HepG2 (cell line): ENCODE data around the gene FGF14. TPM values are rescaled to one million over a fixed set of nuclear protein-coding genes. Genes with fewer than 3 reads are reported as not detected.

ENCODE experiments used
- ATAC-seq: fragments of 200-7000 bp; cut with Tn5 transposase; 3 replicates; pipeline ENCODE4 v1.9.1; 2020; ENCODE audit warnings: mild to moderate bottlenecking, moderate library complexity
- BruUV-seq: library from RNA; stranded (reverse); fragments of 400-500 nt; replicated peaks from 2 replicates; lab custom pipeline; 2021; lab: Mats Ljungman, UMichigan
- CTCF ChIA-PET: fragments of 300-600 bp; formaldehyde crosslinking; extraction: SDS; loops from one replicate; lab custom pipeline; 2021; ENCODE audit warnings: low total read pairs, inconsistent platforms, low intra/inter-chr PET ratio; lab: Yijun Ruan, JAX
- POLR2A ChIA-PET: fragments of 350-600 bp; sonication (Branson Sonifier 250); formaldehyde crosslinking; loops from one replicate; lab custom pipeline; 2020; ENCODE audit warnings: antibody characterized with exemption, inconsistent platforms; lab: Yijun Ruan, JAX
- DNase-seq: peaks from one replicate; pipeline ENCODE4 v3.0.0-alpha.2; 2015; ENCODE audit warnings: low spot score
- FAIRE-seq: peaks from 3 replicates; lab custom pipeline; 2011; peaks lifted over from hg19 to GRCh38; lab: Jason Lieb, UNC
- H2AFZ ChIP-seq: one replicate; pipeline ENCODE4 v1.6.1; 2011; ENCODE audit warnings: low read length, inconsistent platforms
- H3K27ac ChIP-seq: fragments of 300-600 bp; 3 replicates; pipeline ENCODE4 v1.8.0; 2011; ENCODE audit warnings: mixed run types, mild to moderate bottlenecking, mixed read lengths, low read length, inconsistent platforms; ENCODE audit not compliant: insufficient read depth; ENCODE audit errors: extremely low read length
- H3K27me3 ChIP-seq, 2 experiments: fragments of 200-600 bp in 1 of 2; 2 replicates in 1 of 2; 3 replicates in 1 of 2; pipeline versions ENCODE4 v1.6.0 to v1.8.0; 2011; ENCODE audit warnings: low read length in 2 of 2, mild to moderate bottlenecking in 2 of 2, moderate library complexity in 2 of 2, inconsistent platforms in 1 of 2; ENCODE audit not compliant: insufficient read depth in 2 of 2, control insufficient read depth in 1 of 2
- H3K36me3 ChIP-seq, 2 experiments: fragments of 200-600 bp in 1 of 2; replicated peaks in 1 of 2; 2 replicates in 1 of 2; 3 replicates in 1 of 2; pipeline versions ENCODE4 v1.5.1 to v1.8.0; 2011; ENCODE audit warnings: low read length in 2 of 2, inconsistent platforms in 1 of 2; ENCODE audit not compliant: insufficient read depth in 2 of 2, control insufficient read depth in 1 of 2
- H3K4me1 ChIP-seq: 2 replicates; pipeline ENCODE4 v1.5.1; 2012; ENCODE audit warnings: low read length, inconsistent platforms; ENCODE audit not compliant: insufficient read depth
- H3K4me2 ChIP-seq: 2 replicates; pipeline ENCODE4 v1.6.0; 2011; ENCODE audit warnings: low read depth, low read length, inconsistent platforms
- H3K4me3 ChIP-seq, 3 experiments: fragments of 200-600 bp in 1 of 3; sonication (generic), shearing (Covaris generic) in 1 of 3; replicated peaks in 1 of 3; 2 replicates each; pipeline ENCODE4 v1.5.1; 2011 to 2016; ENCODE audit warnings: low read length in 3 of 3, inconsistent platforms in 2 of 3, low read depth in 2 of 3, mild to moderate bottlenecking in 2 of 3, control low read depth in 1 of 3, mixed read lengths in 1 of 3; ENCODE audit not compliant: insufficient read depth in 1 of 3
- H3K79me2 ChIP-seq: one replicate; pipeline ENCODE4 v1.6.1; 2011; ENCODE audit warnings: low read length, inconsistent platforms; ENCODE audit not compliant: insufficient read depth
- H3K9ac ChIP-seq: 2 replicates; pipeline ENCODE4 v1.6.0; 2011; ENCODE audit warnings: mild to moderate bottlenecking, low read depth, low read length, inconsistent platforms; ENCODE audit not compliant: insufficient read depth
- H3K9me3 ChIP-seq: 2 replicates; pipeline ENCODE4 v1.5.1; 2012; ENCODE audit warnings: mild to moderate bottlenecking, low read length
- H4K20me1 ChIP-seq: 2 replicates; pipeline ENCODE4 v1.6.0; 2011; ENCODE audit warnings: inconsistent platforms, mild to moderate bottlenecking, low read length, moderate library complexity; ENCODE audit not compliant: insufficient read depth
- ARNT ChIP-seq: fragments of 450-650 bp; IDR thresholded peaks from 2 replicates; pipeline ENCODE4 v1.6.1; 2017
- ATRX ChIP-seq: sonication (generic); formaldehyde crosslinking; IDR thresholded peaks from 2 replicates; pipeline ENCODE4 v1.4.0; 2020; ENCODE audit warnings: missing genetic modification reagents, borderline replicate concordance
- BRCA1 ChIP-seq: sonication (generic); formaldehyde crosslinking; IDR thresholded peaks from 2 replicates; pipeline ENCODE4 v1.4.0; 2020; ENCODE audit warnings: missing genetic modification reagents
- ELF1 ChIP-seq: sonication (generic); formaldehyde crosslinking; IDR thresholded peaks from 2 replicates; pipeline ENCODE4 v1.4.0; 2020; ENCODE audit warnings: missing genetic modification reagents
- GTF3A ChIP-seq: sonication (generic); formaldehyde crosslinking; conservative IDR thresholded peaks from 2 replicates; pipeline ENCODE4 v1.4.0; 2020; ENCODE audit warnings: mild to moderate bottlenecking, missing genetic modification reagents
- KDM6A ChIP-seq: IDR thresholded peaks from 2 replicates; pipeline ENCODE4 v1.6.1; 2016; ENCODE audit warnings: low read depth
- RFXAP ChIP-seq: sonication (generic); formaldehyde crosslinking; IDR thresholded peaks from 2 replicates; pipeline ENCODE4 v1.4.0; 2020; ENCODE audit warnings: missing genetic modification reagents, borderline replicate concordance
- SMAD9 ChIP-seq: sonication (generic); formaldehyde crosslinking; IDR thresholded peaks from 2 replicates; pipeline ENCODE4 v1.5.1; 2020; ENCODE audit warnings: mild to moderate bottlenecking, missing genetic modification reagents
- SP1 ChIP-seq, 2 experiments: fragments of 450-650 bp in 1 of 2; sonication (generic) in 1 of 2; formaldehyde crosslinking in 1 of 2; IDR thresholded peaks; 2 replicates each; pipeline versions ENCODE4 v1.4.0 to v1.6.1; 2016 to 2020; ENCODE audit warnings: missing genetic modification reagents in 1 of 2
- WIZ ChIP-seq: sonication (generic); formaldehyde crosslinking; IDR thresholded peaks from 2 replicates; pipeline ENCODE4 v1.5.1; 2020; ENCODE audit warnings: mild to moderate bottlenecking, missing genetic modification reagents
- ZNF629 ChIP-seq: sonication (generic); formaldehyde crosslinking; conservative IDR thresholded peaks from 2 replicates; pipeline ENCODE4 v1.5.0; 2020; ENCODE audit warnings: missing genetic modification reagents
- ZNF775 ChIP-seq: sonication (generic); formaldehyde crosslinking; IDR thresholded peaks from 2 replicates; pipeline ENCODE4 v1.4.0; 2020; ENCODE audit warnings: missing genetic modification reagents, mild to moderate bottlenecking, moderate library complexity, borderline replicate concordance
- WGBS: methylation state at CpG from one replicate; pipeline ENCODE4 v1.1.6; 2017; ENCODE audit warnings: low lambda C conversion rate; 5-methylcytosine and 5-hydroxymethylcytosine counted together
- in situ Hi-C: cut with HindIII; loops from 2 replicates; pipeline ENCODE4 v1.10.0; 2017; ENCODE audit warnings: low pct_unique_long_range_greater_than_20kb; ENCODE audit not compliant: extremely low pct_ligation_motif_present
- intact Hi-C: fragments of 100-400 bp; cut with micrococcal nuclease; formaldehyde crosslinking; loops from one replicate; pipeline ENCODE4 v1.10.0; 2022; ENCODE audit not compliant: unreplicated experiment
- polyA plus RNA-seq, 8 experiments: library from polyadenylated mRNA; depleted of rRNA in 3 of 8; stranded (reverse) in 7 of 8; unstranded in 1 of 8; fragments of >200 nt; fragmentation: Illumina TruSeq in 4 of 8; extraction: Trizol in 4 of 8; gene quantifications; 2 replicates each; pipeline versions ENCODE4 v1.2.1 to v1.2.3, GENCODE V29; 2011 to 2016; ENCODE audit warnings: low read depth in 4 of 8, missing spikeins in 1 of 8, mixed read lengths in 1 of 8; ENCODE audit not compliant: insufficient read depth in 1 of 8
- total RNA-seq, 5 experiments: library from RNA; depleted of rRNA; stranded (reverse); fragments of >200 nt; fragmentation: Illumina TruSeq; extraction: Trizol; gene quantifications; 2 replicates each; pipeline ENCODE4 v1.2.3, GENCODE V29; 2016; ENCODE audit warnings: low read depth in 1 of 5
- TF ChIP-seq, protein P1 (sequence below): sonication (generic); formaldehyde crosslinking; IDR thresholded peaks from 2 replicates; pipeline ENCODE4; 2020; ENCODE audit warnings: missing genetic modification reagents, mild to moderate bottlenecking, borderline replicate concordance
- TF ChIP-seq, protein P2 (sequence below): sonication (generic); formaldehyde crosslinking; conservative IDR thresholded peaks from 2 replicates; pipeline ENCODE4 v1.8.0; 2022; ENCODE audit warnings: low read depth, missing genetic modification reagents
- TF ChIP-seq, protein P3 (sequence below): sonication (generic); formaldehyde crosslinking; IDR thresholded peaks from 2 replicates; pipeline ENCODE4 v1.5.1; 2020; ENCODE audit warnings: mild to moderate bottlenecking, missing genetic modification reagents
- TF ChIP-seq, protein P4 (sequence below): sonication (generic); formaldehyde crosslinking; IDR thresholded peaks from 2 replicates; pipeline ENCODE4 v1.4.0; 2020; ENCODE audit warnings: mild to moderate bottlenecking, missing genetic modification reagents

The FGF14 gene
- total and polyA plus RNA-seq, 2 of the 13 experiments (the other 11 are each of a cell fraction or from before 2014, with no cell fraction given): not detected

DNA sequence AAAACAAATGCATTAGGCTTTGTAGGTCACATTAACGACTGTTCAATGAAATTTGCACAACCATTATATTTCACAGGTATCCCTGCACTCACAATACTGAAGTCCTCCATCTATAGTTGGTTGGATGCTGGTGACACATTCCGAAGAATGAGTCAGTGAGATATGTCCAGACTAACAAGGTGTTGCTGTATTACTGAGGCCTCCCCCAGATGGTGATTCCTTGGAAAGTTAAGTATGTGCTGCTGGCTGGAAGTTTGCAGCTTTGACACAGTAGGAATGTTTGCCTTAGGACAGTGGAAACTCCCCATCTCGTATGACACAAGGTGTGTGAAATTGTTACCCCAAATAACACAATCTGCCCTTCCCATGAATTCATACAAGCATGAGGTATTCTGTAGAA, 46.6 kb downstream of the FGF14 start:
- H3K9me3 ChIP-seq: no peaks in the 10 kb centered on the region
- ChIA-PET POLR2A (no interaction called here), CTCF (no interaction called here)
- intact Hi-C loops (no loop called here), in situ Hi-C loops (no loop called here)
- H4K20me1 ChIP-seq: no peaks in the 10 kb centered on the region
- no peaks in the 10 kb centered on the region for H3K79me2 ChIP-seq
- H3K36me3 ChIP-seq: no peaks in the 10 kb centered on the region
- no peak overlapping the region for H3K4me2 ChIP-seq
- no peak for DNase-seq
- 21% methylated on average over 3 of the region's 3 CpGs for WGBS
- H3K4me1 ChIP-seq: no peaks in the 10 kb centered on the region
- BruUV-seq: no TSS peak
- H3K27ac ChIP-seq: no peak overlapping the region
- no peaks in the 10 kb centered on the region for H3K27me3 ChIP-seq
- no peak overlapping the region for H3K9ac ChIP-seq
- H2AFZ ChIP-seq: no peak overlapping the region
- no peak overlapping the region for H3K4me3 ChIP-seq
- TF ChIP-seq, protein P1, sequence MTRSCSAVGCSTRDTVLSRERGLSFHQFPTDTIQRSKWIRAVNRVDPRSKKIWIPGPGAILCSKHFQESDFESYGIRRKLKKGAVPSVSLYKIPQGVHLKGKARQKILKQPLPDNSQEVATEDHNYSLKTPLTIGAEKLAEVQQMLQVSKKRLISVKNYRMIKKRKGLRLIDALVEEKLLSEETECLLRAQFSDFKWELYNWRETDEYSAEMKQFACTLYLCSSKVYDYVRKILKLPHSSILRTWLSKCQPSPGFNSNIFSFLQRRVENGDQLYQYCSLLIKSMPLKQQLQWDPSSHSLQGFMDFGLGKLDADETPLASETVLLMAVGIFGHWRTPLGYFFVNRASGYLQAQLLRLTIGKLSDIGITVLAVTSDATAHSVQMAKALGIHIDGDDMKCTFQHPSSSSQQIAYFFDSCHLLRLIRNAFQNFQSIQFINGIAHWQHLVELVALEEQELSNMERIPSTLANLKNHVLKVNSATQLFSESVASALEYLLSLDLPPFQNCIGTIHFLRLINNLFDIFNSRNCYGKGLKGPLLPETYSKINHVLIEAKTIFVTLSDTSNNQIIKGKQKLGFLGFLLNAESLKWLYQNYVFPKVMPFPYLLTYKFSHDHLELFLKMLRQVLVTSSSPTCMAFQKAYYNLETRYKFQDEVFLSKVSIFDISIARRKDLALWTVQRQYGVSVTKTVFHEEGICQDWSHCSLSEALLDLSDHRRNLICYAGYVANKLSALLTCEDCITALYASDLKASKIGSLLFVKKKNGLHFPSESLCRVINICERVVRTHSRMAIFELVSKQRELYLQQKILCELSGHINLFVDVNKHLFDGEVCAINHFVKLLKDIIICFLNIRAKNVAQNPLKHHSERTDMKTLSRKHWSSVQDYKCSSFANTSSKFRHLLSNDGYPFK: no peak
- TF ChIP-seq ZNF629 (no peak), SMAD9 (no peak), ZNF775 (CRISPR knock-in tag) (no peak), SP1 (IDR thresholded peaks at IDR 0.05) (no peak), SP1 (CRISPR knock-in tag; IDR thresholded peaks at IDR 0.05) (no peak), BRCA1 (CRISPR knock-in tag) (no peak), WIZ (CRISPR knock-in tag) (no peak), ELF1 (CRISPR knock-in tag) (no peak), KDM6A (CRISPR knock-in tag) (no peak), GTF3A (CRISPR knock-in tag) (no peak), ATRX (CRISPR knock-in tag) (no peak), ARNT (no peak), RFXAP (CRISPR knock-in tag) (no peak)
- TF ChIP-seq, protein P2, sequence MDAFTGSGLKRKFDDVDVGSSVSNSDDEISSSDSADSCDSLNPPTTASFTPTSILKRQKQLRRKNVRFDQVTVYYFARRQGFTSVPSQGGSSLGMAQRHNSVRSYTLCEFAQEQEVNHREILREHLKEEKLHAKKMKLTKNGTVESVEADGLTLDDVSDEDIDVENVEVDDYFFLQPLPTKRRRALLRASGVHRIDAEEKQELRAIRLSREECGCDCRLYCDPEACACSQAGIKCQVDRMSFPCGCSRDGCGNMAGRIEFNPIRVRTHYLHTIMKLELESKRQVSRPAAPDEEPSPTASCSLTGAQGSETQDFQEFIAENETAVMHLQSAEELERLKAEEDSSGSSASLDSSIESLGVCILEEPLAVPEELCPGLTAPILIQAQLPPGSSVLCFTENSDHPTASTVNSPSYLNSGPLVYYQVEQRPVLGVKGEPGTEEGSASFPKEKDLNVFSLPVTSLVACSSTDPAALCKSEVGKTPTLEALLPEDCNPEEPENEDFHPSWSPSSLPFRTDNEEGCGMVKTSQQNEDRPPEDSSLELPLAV (CRISPR knock-in tag): no peak
- TF ChIP-seq, protein P3, sequence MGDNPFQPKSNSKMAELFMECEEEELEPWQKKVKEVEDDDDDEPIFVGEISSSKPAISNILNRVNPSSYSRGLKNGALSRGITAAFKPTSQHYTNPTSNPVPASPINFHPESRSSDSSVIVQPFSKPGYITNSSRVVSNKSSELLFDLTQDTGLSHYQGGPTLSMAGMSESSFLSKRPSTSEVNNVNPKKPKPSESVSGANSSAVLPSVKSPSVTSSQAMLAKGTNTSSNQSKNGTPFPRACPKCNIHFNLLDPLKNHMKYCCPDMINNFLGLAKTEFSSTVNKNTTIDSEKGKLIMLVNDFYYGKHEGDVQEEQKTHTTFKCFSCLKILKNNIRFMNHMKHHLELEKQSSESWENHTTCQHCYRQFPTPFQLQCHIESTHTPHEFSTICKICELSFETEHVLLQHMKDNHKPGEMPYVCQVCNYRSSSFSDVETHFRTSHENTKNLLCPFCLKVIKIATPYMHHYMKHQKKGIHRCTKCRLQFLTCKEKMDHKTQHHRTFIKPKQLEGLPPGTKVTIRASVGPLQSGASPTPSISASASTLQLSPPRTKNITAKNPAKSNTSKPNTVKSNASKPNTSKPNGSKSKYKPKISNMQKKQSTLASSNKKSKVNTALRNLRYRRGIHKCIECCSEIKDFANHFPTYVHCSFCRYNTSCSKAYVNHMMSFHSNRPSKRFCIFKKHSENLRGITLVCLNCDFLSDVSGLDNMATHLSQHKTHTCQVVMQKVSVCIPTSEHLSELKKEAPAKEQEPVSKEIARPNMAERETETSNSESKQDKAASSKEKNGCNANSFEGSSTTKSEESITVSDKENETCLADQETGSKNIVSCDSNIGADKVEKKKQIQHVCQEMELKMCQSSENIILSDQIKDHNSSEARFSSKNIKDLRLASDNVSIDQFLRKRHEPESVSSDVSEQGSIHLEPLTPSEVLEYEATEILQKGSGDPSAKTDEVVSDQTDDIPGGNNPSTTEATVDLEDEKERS (CRISPR knock-in tag): no peak
- TF ChIP-seq, protein P4, sequence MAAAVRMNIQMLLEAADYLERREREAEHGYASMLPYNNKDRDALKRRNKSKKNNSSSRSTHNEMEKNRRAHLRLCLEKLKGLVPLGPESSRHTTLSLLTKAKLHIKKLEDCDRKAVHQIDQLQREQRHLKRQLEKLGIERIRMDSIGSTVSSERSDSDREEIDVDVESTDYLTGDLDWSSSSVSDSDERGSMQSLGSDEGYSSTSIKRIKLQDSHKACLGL: no peak
- ATAC-seq: no peak
- no peak for FAIRE-seq
